Measurements from ENCODE around the gene HECTD4.

The HECTD4 gene

GRCh38 chr12:112131686-112132085 lies 250.5 kb downstream of the HECTD4 start:
- Histone ChIP-seq H2AFZ (ENCODE audit: low read length) (no peak overlapping the region), H3K27ac (ENCODE audit: low read depth, low read length, poor library complexity, severe bottlenecking) (no peak overlapping the region), H3K9me2 (ENCODE audit: low read depth, low read length) (no peaks in the 10 kb centered on the region), H3K4me2 (ENCODE audit: low read length) (no peak overlapping the region), H3K79me2 (ENCODE audit: insufficient read depth, low read length) (peaks cover 3% of the 10 kb centered on the region; the same call in 1 of the 2 replicates), H4K20me1 (ENCODE audit: insufficient read depth, low read length) (no peaks in the 10 kb centered on the region), H3K9ac (ENCODE audit: low read length) (no peak overlapping the region), H3K4me3 (ENCODE audit: low read depth, low read length, poor library complexity, severe bottlenecking) (no peak overlapping the region), H3F3A (ENCODE audit: insufficient read depth, low read length) (0 out of 2 replicates have a peak, but pooled peaks cover 6% of the 10 kb centered on the region), H3K36me3 (ENCODE audit: insufficient read depth, low read length) (peaks cover 30% of the 10 kb centered on the region), H3K27me3 (ENCODE audit: insufficient read depth, low read length) (no peaks in the 10 kb centered on the region), H3K9me3 (ENCODE audit: low read length) (no peaks in the 10 kb centered on the region), H3K4me1 (ENCODE audit: insufficient read depth, low read length, severe bottlenecking) (peaks cover 27% of the 10 kb centered on the region)
- TF ChIP-seq EZH2 (IDR thresholded peaks at IDR 0.05; ENCODE audit: borderline replicate concordance, low read length): no peak
- TF ChIP-seq, protein P1, sequence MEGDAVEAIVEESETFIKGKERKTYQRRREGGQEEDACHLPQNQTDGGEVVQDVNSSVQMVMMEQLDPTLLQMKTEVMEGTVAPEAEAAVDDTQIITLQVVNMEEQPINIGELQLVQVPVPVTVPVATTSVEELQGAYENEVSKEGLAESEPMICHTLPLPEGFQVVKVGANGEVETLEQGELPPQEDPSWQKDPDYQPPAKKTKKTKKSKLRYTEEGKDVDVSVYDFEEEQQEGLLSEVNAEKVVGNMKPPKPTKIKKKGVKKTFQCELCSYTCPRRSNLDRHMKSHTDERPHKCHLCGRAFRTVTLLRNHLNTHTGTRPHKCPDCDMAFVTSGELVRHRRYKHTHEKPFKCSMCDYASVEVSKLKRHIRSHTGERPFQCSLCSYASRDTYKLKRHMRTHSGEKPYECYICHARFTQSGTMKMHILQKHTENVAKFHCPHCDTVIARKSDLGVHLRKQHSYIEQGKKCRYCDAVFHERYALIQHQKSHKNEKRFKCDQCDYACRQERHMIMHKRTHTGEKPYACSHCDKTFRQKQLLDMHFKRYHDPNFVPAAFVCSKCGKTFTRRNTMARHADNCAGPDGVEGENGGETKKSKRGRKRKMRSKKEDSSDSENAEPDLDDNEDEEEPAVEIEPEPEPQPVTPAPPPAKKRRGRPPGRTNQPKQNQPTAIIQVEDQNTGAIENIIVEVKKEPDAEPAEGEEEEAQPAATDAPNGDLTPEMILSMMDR (IDR thresholded peaks at IDR 0.05; ENCODE audit: low read length): no peak

GRCh38 chr12:112130441-112130998 lies 251.7 kb downstream of the HECTD4 start:
- Histone ChIP-seq H3K36me3 (ENCODE audit: insufficient read depth, low read length) (peaks cover 21% of the 10 kb centered on the region), H3K79me2 (ENCODE audit: insufficient read depth, low read length) (peaks cover 7% of the 10 kb centered on the region), H2AFZ (ENCODE audit: low read length) (no peak overlapping the region), H3K27me3 (ENCODE audit: insufficient read depth, low read length) (no peaks in the 10 kb centered on the region), H3K4me1 (ENCODE audit: insufficient read depth, low read length, severe bottlenecking) (peaks cover 35% of the 10 kb centered on the region), H3K4me3 (ENCODE audit: low read depth, low read length, poor library complexity, severe bottlenecking) (no peak overlapping the region), H3K9me3 (ENCODE audit: low read length) (no peaks in the 10 kb centered on the region), H4K20me1 (ENCODE audit: insufficient read depth, low read length) (no peaks in the 10 kb centered on the region), H3K9me2 (ENCODE audit: low read depth, low read length) (no peaks in the 10 kb centered on the region), H3K4me2 (ENCODE audit: low read length) (no peak overlapping the region), H3K9ac (ENCODE audit: low read length) (no peak overlapping the region), H3K27ac (ENCODE audit: low read depth, low read length, poor library complexity, severe bottlenecking) (peak overlapping the region; percentile 7), H3F3A (ENCODE audit: insufficient read depth, low read length) (0 out of 2 replicates have a peak, but pooled peaks cover 6% of the 10 kb centered on the region)
- no peak for TF ChIP-seq EZH2 (IDR thresholded peaks at IDR 0.05; ENCODE audit: borderline replicate concordance, low read length)
- TF ChIP-seq, protein P1 (IDR thresholded peaks at IDR 0.05; ENCODE audit: low read length): no peak

- Histone ChIP-seq H3K4me1 (ENCODE audit: insufficient read depth, low read length, severe bottlenecking) (peaks cover 41% of the 10 kb centered on the region), H3K79me2 (ENCODE audit: insufficient read depth, low read length) (peaks cover 5% of the 10 kb centered on the region), H3K9ac (ENCODE audit: low read length) (no peak overlapping the region)
Observed at GRCh38 chr12:112126911-112127310, 255.3 kb downstream of the HECTD4 start.

More at GRCh38 chr12:112126911-112127310, 255.3 kb downstream of the HECTD4 start:
- Histone ChIP-seq H4K20me1 (ENCODE audit: insufficient read depth, low read length) (no peaks in the 10 kb centered on the region), H3F3A (ENCODE audit: insufficient read depth, low read length) (0 out of 2 replicates have a peak, but pooled peaks cover 6% of the 10 kb centered on the region), H3K36me3 (ENCODE audit: insufficient read depth, low read length) (peaks cover 4% of the 10 kb centered on the region; the same call in 1 of the 2 replicates), H3K27me3 (ENCODE audit: insufficient read depth, low read length) (no peaks in the 10 kb centered on the region), H3K4me3 (ENCODE audit: low read depth, low read length, poor library complexity, severe bottlenecking) (no peak overlapping the region), H3K27ac (ENCODE audit: low read depth, low read length, poor library complexity, severe bottlenecking) (no peak overlapping the region), H3K9me2 (ENCODE audit: low read depth, low read length) (no peaks in the 10 kb centered on the region), H3K4me2 (ENCODE audit: low read length) (peak overlapping the region; percentile 96; the same call in 1 of the 2 replicates), H2AFZ (ENCODE audit: low read length) (no peak overlapping the region), H3K9me3 (ENCODE audit: low read length) (no peaks in the 10 kb centered on the region)
- TF ChIP-seq, protein P1 (IDR thresholded peaks at IDR 0.05; ENCODE audit: low read length): no peak
- TF ChIP-seq EZH2 (IDR thresholded peaks at IDR 0.05; ENCODE audit: borderline replicate concordance, low read length): no peak
